HG03135 (cell line): ENCODE measurements around the gene ZNF586.
"Not testable (repeated sequence)": the region's sequence is repeated elsewhere in the genome, so short reads cannot be mapped to it uniquely, and the experiment has no call there.

Experiments
- ATAC-seq: cut with Tn5 transposase; IDR thresholded peaks from one replicate; pipeline ENCODE4 v1.9.1; 2021; ENCODE audit warnings: mild to moderate bottlenecking, moderate library complexity; ENCODE audit not compliant: unreplicated experiment

The ZNF586 gene

GRCh38 chr19:57769345-57770131, at the start of gene ZNF586:
Gene ZNF586, plus strand, starts transcription at chr19:57769676. Its CDS starts 167 bp downstream, at chr19:57769843.
- ATAC-seq: peak; percentile 97

- no peak for ATAC-seq
Measured at GRCh38 chr19:57719901-57720519, 49.5 kb upstream of the ZNF586 start.

GRCh38 chr19:57720878-57721277, 48.6 kb upstream of the ZNF586 start:
- no peak for ATAC-seq

GRCh38 chr19:57738320-57738719, 31.2 kb upstream of the ZNF586 start:
- not testable (repeated sequence) for ATAC-seq

GRCh38 chr19:57738770-57739169, 30.7 kb upstream of the ZNF586 start:
- not testable (repeated sequence) for ATAC-seq

GRCh38 chr19:57746580-57747471, 22.6 kb upstream of the ZNF586 start, which contains the start of gene ZNF776:
Gene ZNF776, plus strand, starts transcription at chr19:57746815. Its CDS starts 244 bp downstream, at chr19:57747059.
- ATAC-seq: peak; percentile 93

- no peak for ATAC-seq
Measured at GRCh38 chr19:57747472-57747807, 22.0 kb upstream of the ZNF586 start.

- ATAC-seq: no peak
Measured at GRCh38 chr19:57748029-57748428, 21.4 kb upstream of the ZNF586 start.

GRCh38 chr19:57754091-57754673, 15.3 kb upstream of the ZNF586 start:
- no peak for ATAC-seq

- ATAC-seq: no peak
Measured at GRCh38 chr19:57755031-57755430, 14.4 kb upstream of the ZNF586 start.

GRCh38 chr19:57757941-57758340, 11.5 kb upstream of the ZNF586 start:
- no peak for ATAC-seq

- ATAC-seq: no peak
Measured at GRCh38 chr19:57759096-57759495, 10.4 kb upstream of the ZNF586 start.

- no peak for ATAC-seq
Measured at GRCh38 chr19:57771417-57771816, 1.9 kb downstream of the ZNF586 start.

- no peak for ATAC-seq
Measured at GRCh38 chr19:57773488-57773887, 4.0 kb downstream of the ZNF586 start.

GRCh38 chr19:57776764-57777296, 7.4 kb downstream of the ZNF586 start:
- ATAC-seq: no peak

GRCh38 chr19:57778336-57778735, 8.9 kb downstream of the ZNF586 start:
- no peak for ATAC-seq

GRCh38 chr19:57779220-57779845, 9.9 kb downstream of the ZNF586 start:
- no peak for ATAC-seq

- no peak for ATAC-seq
Measured at GRCh38 chr19:57786286-57786685, 16.8 kb downstream of the ZNF586 start.

- ATAC-seq: no peak
Measured at GRCh38 chr19:57786906-57787305, 17.4 kb downstream of the ZNF586 start.

GRCh38 chr19:57788114-57788692, 18.7 kb downstream of the ZNF586 start:
- no peak for ATAC-seq
